ENCODE measurements around the gene C3.
"Not testable (repeated sequence)": the region's sequence is repeated elsewhere in the genome, so short reads cannot be mapped to it uniquely, and the experiment has no call there.

Gene C3

GRCh38 chr19:6656390-6656789, 64.1 kb downstream of the C3 start:
- not testable (repeated sequence) for DNase-seq

- peak; percentile 12 for DNase-seq
These were observed 65.8 kb downstream of the C3 start for GRCh38 chr19:6654347-6655310.

GRCh38 chr19:6652805-6653094, 67.7 kb downstream of the C3 start:
- no peak for DNase-seq

- no peak for DNase-seq
These were observed 68.3 kb downstream of the C3 start for GRCh38 chr19:6651965-6652804.

- no peak for DNase-seq
These were observed 71.3 kb downstream of the C3 start for GRCh38 chr19:6649185-6649584.

- no peak for DNase-seq
These were observed 72.2 kb downstream of the C3 start for GRCh38 chr19:6648141-6648715.

GRCh38 chr19:6644796-6645195, 75.7 kb downstream of the C3 start:
- no peak for DNase-seq

GRCh38 chr19:6640333-6640732, 80.1 kb downstream of the C3 start:
- not testable (repeated sequence) for DNase-seq

GRCh38 chr19:6639439-6639838, 81.0 kb downstream of the C3 start:
- no peak for DNase-seq

- DNase-seq = not testable (repeated sequence)
These were observed 87.0 kb downstream of the C3 start for GRCh38 chr19:6633456-6633813.

GRCh38 chr19:6632747-6633455, 87.5 kb downstream of the C3 start:
- DNase-seq = peak; percentile 6

- DNase-seq = peak; percentile 83
These were observed 88.3 kb downstream of the C3 start for GRCh38 chr19:6632002-6632621.

All from effector CD4-positive, alpha-beta T cell (primary cell).